Measurements from ENCODE around the gene PDSS2. TPM values are rescaled to one million over a fixed set of nuclear protein-coding genes. Genes with fewer than 3 reads are reported as not detected.

Gene PDSS2
- total RNA-seq, 1 donor from 2014 or later = 13.3 TPM

DNA sequence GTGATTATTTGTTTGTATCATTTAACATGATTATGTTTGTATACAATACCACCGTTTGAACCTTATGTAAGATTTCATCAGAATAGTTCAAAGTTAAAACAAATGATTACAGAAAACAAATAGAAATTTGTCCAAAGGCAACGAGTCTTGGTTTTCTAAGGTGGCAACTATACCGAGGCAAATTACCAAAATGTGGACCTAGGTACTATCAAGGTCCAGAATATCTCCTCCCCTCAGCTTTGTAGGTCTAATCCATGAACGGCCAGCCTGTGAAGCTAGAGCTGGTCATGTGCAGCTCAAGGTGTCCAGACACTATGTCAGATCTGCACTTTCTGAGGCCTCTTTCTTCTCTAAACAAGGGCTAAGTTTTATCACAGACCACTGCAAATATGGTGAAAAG lies 192.4 kb downstream of the PDSS2 start:
- H3K4me1 Mint-ChIP-seq = no peaks in the 10 kb centered on the region
- H3K27ac Mint-ChIP-seq = no peak overlapping the region
- no peaks in the 10 kb centered on the region for H3K36me3 Mint-ChIP-seq (ENCODE audit: low read depth)
- intact Hi-C loops (cut with micrococcal nuclease) = no loop called here
- no peaks in the 10 kb centered on the region for H3K9me3 Mint-ChIP-seq
- no peak for DNase-seq
- H3K4me3 Mint-ChIP-seq = no peak overlapping the region
- no peaks in the 10 kb centered on the region for H3K27me3 Mint-ChIP-seq

DNA sequence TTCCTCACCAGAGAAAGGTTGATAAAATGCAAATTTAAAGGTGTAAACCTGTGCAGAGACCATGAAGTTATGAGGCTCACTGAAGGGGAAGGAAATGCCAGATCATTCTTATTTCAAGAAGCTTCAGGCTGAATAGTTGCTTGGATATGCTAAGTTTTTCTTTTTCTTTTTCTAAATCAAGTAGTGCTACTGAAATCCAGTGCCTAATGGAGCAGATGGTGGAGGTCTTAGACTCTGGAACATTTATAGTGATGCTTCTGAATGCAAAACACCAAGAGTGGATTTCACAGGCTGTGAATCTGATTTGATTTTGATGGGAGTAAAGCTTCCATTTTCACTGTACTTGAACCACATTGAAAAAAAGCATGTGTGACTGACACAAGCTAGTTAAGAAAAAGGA lies 192.8 kb downstream of the PDSS2 start:
- H3K9me3 Mint-ChIP-seq = no peaks in the 10 kb centered on the region
- intact Hi-C loops (cut with micrococcal nuclease) = no loop called here
- no peak overlapping the region for H3K4me3 Mint-ChIP-seq
- no peaks in the 10 kb centered on the region for H3K4me1 Mint-ChIP-seq
- H3K36me3 Mint-ChIP-seq (ENCODE audit: low read depth) = no peaks in the 10 kb centered on the region
- no peak overlapping the region for H3K27ac Mint-ChIP-seq
- no peaks in the 10 kb centered on the region for H3K27me3 Mint-ChIP-seq
- no peak for DNase-seq

DNA sequence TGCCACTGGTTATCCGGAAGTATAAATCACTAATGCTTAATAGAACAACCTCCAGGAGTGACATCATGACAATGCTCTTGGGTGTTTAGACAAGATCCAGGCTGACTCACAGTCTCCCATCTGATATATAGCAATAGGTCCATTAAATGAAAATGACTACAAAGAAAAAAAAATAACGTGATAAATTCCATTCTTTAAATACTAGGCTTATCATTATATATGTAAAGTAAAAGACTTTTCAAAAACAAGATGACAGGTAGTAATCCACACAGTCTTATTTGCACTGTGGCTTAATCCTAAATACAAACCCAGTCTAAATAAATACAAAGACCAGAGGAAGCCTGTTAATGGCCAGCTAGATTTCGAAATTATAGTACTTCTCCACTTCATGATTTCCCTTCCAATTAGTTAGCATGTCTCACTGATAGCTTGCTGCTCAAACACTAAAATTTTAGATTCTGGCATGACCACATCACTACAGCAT lies 195.0 kb downstream of the PDSS2 start:
- no peaks in the 10 kb centered on the region for H3K27me3 Mint-ChIP-seq
- H3K9me3 Mint-ChIP-seq = no peaks in the 10 kb centered on the region
- no peaks in the 10 kb centered on the region for H3K4me1 Mint-ChIP-seq
- intact Hi-C loops (cut with micrococcal nuclease) = no loop called here
- no peaks in the 10 kb centered on the region for H3K36me3 Mint-ChIP-seq (ENCODE audit: low read depth)
- no peak overlapping the region for H3K27ac Mint-ChIP-seq
- DNase-seq = no peak
- H3K4me3 Mint-ChIP-seq = no peak overlapping the region

DNA sequence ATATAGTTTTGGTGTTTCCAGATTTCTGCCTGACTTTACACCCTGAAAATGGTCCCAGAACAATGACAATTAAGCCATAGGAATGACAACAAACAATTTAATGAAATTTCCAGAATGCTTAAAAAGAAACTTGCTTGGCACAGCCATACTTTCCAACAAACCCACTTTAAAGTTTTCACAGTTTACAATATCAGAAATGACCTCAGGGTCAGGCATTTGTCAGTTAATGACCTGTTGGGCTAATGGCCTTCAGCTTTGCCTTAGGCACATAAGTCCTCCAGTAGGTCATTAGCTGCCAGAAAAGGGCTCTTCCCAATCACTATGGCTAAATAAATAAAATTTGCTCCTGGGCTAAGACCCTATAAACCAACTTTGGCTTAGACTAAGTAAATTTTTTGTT lies 199.4 kb downstream of the PDSS2 start:
- H3K9me3 Mint-ChIP-seq = no peaks in the 10 kb centered on the region
- H3K4me3 Mint-ChIP-seq = no peak overlapping the region
- H3K27me3 Mint-ChIP-seq = no peaks in the 10 kb centered on the region
- no peaks in the 10 kb centered on the region for H3K4me1 Mint-ChIP-seq
- intact Hi-C loops (cut with micrococcal nuclease) = no loop called here
- H3K27ac Mint-ChIP-seq = no peak overlapping the region
- DNase-seq = no peak
- H3K36me3 Mint-ChIP-seq (ENCODE audit: low read depth) = no peaks in the 10 kb centered on the region

DNA sequence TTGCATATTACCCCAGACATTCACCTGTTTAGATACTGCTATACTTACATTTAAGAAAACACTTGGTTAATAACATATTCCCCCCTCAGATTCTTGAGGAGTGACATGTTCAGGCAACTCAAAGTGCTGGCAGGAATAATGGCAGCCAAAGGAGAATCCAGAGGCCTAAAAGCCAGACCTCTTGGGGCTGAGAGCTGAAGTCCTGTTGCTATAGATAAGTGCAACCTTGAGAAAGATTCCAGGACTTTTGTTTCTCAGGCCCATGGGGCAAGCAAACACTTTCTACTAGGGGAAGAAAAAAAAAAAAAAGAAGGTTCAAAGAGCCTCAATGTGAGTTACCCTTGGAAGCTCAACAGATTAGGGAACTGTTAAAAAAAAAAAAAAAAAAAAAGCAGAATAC lies 211.2 kb downstream of the PDSS2 start:
- intact Hi-C loops (cut with micrococcal nuclease) = no loop called here
- no peaks in the 10 kb centered on the region for H3K36me3 Mint-ChIP-seq (ENCODE audit: low read depth)
- no peak for DNase-seq
- H3K27me3 Mint-ChIP-seq = no peaks in the 10 kb centered on the region
- H3K4me3 Mint-ChIP-seq = no peak overlapping the region
- no peak overlapping the region for H3K27ac Mint-ChIP-seq
- H3K9me3 Mint-ChIP-seq = no peaks in the 10 kb centered on the region
- no peaks in the 10 kb centered on the region for H3K4me1 Mint-ChIP-seq

DNA sequence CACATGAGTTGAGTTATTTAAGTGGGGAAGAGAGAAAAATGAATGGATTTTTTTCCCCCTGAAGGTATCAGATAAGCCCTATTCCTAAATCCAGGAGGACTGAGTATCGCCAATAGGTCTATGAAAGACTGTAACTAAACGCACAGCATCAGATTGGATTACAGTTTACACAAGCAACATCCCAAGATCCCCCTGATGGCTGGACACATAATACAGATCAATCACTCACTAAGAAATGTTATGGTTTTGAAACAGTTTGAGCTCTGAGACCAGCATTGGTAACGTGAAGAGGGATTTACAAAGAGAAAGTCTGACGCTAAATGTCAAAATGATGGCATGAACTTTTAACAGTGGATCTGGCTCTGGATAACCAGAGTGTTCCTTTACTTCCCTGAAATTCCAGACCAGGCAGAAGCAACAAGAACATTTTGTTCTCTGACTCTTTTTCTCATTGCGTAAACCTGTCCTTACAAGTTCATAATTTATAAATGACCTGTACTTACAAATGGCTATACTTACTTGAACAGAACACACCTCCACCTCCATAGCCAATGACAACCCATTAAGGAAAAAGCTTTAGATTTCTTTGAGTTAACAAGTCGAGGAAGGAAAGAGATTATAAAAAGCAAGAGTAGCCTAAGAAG lies 212.3 kb downstream of the PDSS2 start:
- intact Hi-C loops (cut with micrococcal nuclease) = no loop called here
- no peak overlapping the region for H3K4me3 Mint-ChIP-seq
- H3K27ac Mint-ChIP-seq = no peak overlapping the region
- H3K27me3 Mint-ChIP-seq = no peaks in the 10 kb centered on the region
- no peaks in the 10 kb centered on the region for H3K9me3 Mint-ChIP-seq
- H3K36me3 Mint-ChIP-seq (ENCODE audit: low read depth) = no peaks in the 10 kb centered on the region
- H3K4me1 Mint-ChIP-seq = no peaks in the 10 kb centered on the region
- DNase-seq = no peak

DNA sequence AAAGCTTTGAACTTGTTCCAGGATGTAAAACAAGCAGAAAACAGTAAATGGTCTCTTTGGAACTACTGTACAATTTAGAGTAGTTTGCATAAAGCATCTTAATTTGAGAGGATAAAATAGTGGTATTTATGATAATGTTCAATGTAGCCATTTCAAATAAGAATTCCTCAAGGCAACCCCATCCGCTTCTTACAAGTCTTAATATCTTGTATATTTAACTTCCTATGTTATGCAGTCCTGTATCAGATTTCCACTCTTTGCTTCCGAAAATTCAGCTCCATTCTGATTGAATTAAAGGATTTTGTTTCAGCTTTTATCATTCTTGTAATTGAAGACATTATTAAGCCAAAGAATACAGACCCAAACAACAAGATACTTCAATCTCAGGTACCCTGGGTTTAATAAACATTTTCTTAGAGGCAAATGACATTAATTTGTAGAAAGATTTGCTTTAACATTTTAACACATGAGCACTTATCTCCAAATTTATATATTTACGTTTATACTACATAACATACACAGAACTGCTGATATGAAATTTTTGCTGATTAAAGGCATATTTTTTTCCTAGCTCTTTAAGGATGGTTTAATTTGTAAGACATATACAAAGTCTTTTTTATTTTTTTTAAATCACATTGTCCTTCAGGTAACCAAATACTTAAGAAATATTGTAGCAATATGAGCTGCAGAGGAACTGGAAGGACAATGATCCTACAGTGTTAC lies 213.0 kb downstream of the PDSS2 start:
- Mint-ChIP-seq H3K4me3 (no peak overlapping the region), H3K27ac (no peak overlapping the region), H3K36me3 (ENCODE audit: low read depth) (peaks cover 2% of the 10 kb centered on the region), H3K27me3 (no peaks in the 10 kb centered on the region), H3K9me3 (no peaks in the 10 kb centered on the region), H3K4me1 (no peaks in the 10 kb centered on the region)
- no peak for DNase-seq
- intact Hi-C loops (cut with micrococcal nuclease) = no loop called here

DNA sequence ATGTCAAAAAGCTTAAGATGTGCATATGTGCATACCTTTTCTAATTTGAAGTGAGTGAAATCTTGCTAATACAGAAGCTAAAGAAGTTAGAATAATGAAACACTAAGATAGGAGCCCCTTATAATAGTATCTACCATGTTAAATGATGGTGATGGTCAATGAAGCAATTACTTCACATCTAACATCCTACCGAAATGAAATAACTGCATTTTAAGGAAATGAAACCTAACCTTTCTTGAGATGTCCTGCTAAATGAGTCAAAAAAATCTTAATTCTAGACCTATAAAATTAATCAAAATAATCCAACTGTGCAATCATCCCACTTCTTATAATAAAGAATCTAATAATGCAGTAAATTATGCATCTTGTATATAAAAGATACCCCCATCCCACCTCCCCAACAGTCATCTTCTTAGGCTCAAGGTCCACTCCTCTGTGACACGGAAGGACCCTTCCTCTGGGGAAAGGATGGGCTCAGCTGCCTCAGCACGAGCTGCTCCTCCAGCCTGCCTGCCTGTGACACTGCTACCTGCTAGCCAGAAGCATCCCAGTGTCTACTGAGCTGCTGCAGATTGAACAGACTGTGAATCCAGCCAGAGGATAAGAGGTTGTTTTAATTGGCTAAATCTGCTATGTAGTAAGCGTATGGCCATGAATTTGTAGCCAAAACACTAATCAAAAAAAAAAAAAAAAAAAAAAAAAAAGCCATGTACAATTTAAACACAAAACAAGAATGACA lies 214.5 kb downstream of the PDSS2 start:
- Mint-ChIP-seq H3K9me3 (no peaks in the 10 kb centered on the region), H3K36me3 (ENCODE audit: low read depth) (peaks cover 2% of the 10 kb centered on the region), H3K4me3 (no peak overlapping the region), H3K27me3 (no peaks in the 10 kb centered on the region), H3K27ac (no peak overlapping the region), H3K4me1 (no peaks in the 10 kb centered on the region)
- DNase-seq = no peak
- intact Hi-C loops (cut with micrococcal nuclease) = no loop called here

DNA sequence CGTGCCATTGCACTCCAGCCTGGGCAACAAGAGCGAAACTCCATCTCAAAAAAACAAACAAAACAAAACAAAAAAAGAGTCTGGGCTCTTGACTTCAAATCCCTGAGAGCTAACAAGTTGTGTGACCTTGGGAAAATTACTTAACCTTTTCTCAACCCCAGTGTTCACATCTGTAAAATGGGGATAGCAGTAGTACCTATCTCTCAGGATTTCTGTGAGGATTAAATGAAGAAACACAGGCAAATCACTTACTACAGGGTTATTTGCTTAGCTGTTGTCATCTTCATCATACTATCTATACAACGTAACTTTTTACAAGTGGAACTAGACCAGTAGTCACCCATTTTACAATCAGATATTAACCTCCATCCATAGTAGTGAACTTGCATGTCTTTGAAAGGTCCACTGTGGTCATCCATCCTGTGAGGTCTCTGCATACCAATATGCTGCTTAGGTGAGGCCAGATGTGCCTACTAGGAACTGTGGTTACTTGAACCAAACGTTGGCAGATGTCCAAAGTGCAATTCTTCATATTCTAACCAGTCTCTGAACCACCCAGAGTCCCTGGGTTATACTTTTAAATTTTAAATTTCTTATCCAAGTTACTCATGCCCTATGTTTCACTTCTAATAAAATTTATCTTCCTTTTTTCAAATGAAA lies 215.2 kb downstream of the PDSS2 start:
- no peak overlapping the region for H3K4me3 Mint-ChIP-seq
- no peak overlapping the region for H3K27ac Mint-ChIP-seq
- H3K4me1 Mint-ChIP-seq = no peaks in the 10 kb centered on the region
- H3K27me3 Mint-ChIP-seq = no peaks in the 10 kb centered on the region
- H3K36me3 Mint-ChIP-seq (ENCODE audit: low read depth) = peaks cover 2% of the 10 kb centered on the region
- DNase-seq = no peak
- intact Hi-C loops (cut with micrococcal nuclease) = no loop called here
- H3K9me3 Mint-ChIP-seq = no peaks in the 10 kb centered on the region

DNA sequence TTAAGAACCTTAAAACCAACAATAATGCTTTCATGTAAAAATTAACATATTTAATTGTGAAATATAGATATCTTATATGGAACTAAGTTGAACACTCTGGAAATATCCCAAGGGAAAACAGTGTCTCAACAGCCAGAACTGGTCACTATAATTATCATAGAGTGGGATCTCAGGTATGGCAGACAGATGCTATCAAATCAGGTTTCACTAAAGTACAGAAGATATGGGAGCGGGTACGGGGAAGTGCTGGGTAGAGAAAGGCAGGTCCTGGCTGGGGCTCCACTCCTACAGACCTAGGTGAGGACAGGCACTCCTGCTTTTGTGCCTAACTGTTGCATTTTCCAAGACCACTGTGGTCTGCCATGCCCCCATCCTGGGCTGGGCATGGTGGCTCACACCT lies 215.9 kb downstream of the PDSS2 start:
- H3K4me1 Mint-ChIP-seq = no peaks in the 10 kb centered on the region
- H3K4me3 Mint-ChIP-seq = no peak overlapping the region
- H3K9me3 Mint-ChIP-seq = no peaks in the 10 kb centered on the region
- intact Hi-C loops (cut with micrococcal nuclease) = no loop called here
- no peak for DNase-seq
- H3K36me3 Mint-ChIP-seq (ENCODE audit: low read depth) = peaks cover 2% of the 10 kb centered on the region
- no peaks in the 10 kb centered on the region for H3K27me3 Mint-ChIP-seq
- no peak overlapping the region for H3K27ac Mint-ChIP-seq

DNA sequence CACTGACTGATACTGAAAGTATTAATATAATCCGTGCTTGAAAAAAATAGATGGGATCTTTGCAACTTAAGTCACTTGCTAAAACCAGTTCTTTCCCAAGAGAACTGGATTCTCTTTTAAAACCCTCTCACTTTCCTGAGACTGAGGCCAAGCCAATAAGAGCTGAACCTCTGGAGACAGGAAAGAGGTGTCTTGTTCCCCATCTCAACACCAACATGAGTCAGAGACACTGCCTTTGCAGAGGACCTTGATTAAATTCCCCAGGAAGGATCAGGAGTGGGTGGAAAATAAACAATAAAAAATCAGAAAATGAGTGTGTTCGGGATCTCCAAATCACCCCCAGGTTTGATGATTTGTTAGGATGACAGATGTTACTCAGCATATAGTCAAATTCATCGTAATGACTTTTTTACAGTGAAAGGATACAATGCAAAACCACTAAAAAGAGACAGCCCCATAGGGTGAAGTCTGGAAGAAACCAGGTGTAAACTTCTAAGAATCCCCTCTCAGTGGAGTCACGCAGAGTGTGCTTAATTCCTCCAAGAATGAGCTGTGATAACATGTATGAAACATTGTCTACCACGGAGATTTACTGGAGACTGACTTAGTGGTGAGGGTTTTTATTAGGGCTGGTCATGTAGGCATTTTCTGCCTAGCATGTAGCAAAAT lies 221.2 kb downstream of the PDSS2 start:
- Mint-ChIP-seq H3K4me3 (no peak overlapping the region), H3K27ac (no peak overlapping the region), H3K9me3 (peaks cover 5% of the 10 kb centered on the region), H3K36me3 (ENCODE audit: low read depth) (peaks cover 3% of the 10 kb centered on the region), H3K27me3 (no peaks in the 10 kb centered on the region), H3K4me1 (no peaks in the 10 kb centered on the region)
- DNase-seq = no peak
- intact Hi-C loops (cut with micrococcal nuclease) = no loop called here

DNA sequence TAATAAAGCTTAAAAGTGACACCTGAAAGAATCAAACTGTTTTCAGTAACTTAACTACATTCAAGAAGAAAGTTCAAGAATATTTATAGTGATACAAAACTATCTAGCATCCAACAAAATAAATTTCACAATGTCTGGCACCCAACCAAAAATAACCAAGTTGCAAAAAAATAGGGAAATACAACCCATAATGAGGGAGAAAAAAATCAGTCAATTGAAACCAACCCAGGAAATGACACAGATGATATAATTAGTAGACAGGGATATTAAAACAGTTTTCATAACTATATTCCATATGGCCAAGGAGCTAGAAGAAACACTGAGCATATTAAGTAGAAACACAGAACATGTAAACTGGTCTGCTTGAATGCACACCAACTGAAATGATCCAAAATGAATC lies 223.9 kb downstream of the PDSS2 start:
- no peak for DNase-seq
- intact Hi-C loops (cut with micrococcal nuclease) = no loop called here
- Mint-ChIP-seq H3K36me3 (ENCODE audit: low read depth) (peaks cover 4% of the 10 kb centered on the region), H3K27me3 (no peaks in the 10 kb centered on the region), H3K9me3 (peaks cover 5% of the 10 kb centered on the region), H3K27ac (no peak overlapping the region), H3K4me1 (no peaks in the 10 kb centered on the region), H3K4me3 (no peak overlapping the region)

DNA sequence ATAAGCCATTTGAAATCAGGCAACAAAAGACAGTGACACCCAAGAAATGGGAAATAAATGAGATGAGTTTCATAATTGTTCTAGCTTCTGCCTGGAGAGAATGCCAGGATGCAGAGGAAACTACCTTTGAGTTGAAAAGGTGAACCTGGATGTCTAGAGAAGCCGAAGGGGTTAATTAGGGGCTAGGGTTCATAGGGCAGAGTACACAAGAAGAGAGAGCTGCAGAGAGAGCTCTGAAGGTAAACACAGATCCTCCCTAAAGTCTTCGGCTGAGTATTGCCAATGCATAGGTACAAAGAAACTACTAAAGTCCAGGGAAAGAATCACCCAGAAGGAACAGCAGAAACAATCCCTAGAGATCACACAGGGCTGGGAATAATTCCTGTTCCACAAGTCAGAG lies 224.4 kb downstream of the PDSS2 start:
- DNase-seq = no peak
- Mint-ChIP-seq H3K36me3 (ENCODE audit: low read depth) (peaks cover 4% of the 10 kb centered on the region), H3K4me1 (no peaks in the 10 kb centered on the region), H3K9me3 (peaks cover 5% of the 10 kb centered on the region), H3K27me3 (no peaks in the 10 kb centered on the region), H3K27ac (no peak overlapping the region), H3K4me3 (no peak overlapping the region)
- intact Hi-C loops (cut with micrococcal nuclease) = no loop called here
